Inflammatory macrophage treated with lipopolysaccharide for 1 hour (primary cell): ENCODE data around the gene ZNF618.
"Not testable (repeated sequence)": the region's sequence is repeated elsewhere in the genome, so short reads cannot be mapped to it uniquely, and the experiment has no call there.

ENCODE experiments used
- DNase-seq, 2 donors: peaks; one replicate each; pipeline ENCODE4 v3.0.0-alpha.2; 2020 to 2022

Gene ZNF618

GRCh38 chr9:114070188-114071103, 194.3 kb downstream of the ZNF618 start:
- no peak for DNase-seq

GRCh38 chr9:114071197-114071795, 195.2 kb downstream of the ZNF618 start:
- DNase-seq, result no peak

GRCh38 chr9:114072184-114073140, 196.4 kb downstream of the ZNF618 start:
- DNase-seq, result no peak

GRCh38 chr9:114075602-114076001, 199.5 kb downstream of the ZNF618 start:
- DNase-seq, result no peak

- DNase-seq, result no peak
Measured at GRCh38 chr9:114076237-114077161, 200.4 kb downstream of the ZNF618 start.

GRCh38 chr9:114077162-114077837, 201.2 kb downstream of the ZNF618 start:
- no peak for DNase-seq

GRCh38 chr9:114078021-114078780, 202.1 kb downstream of the ZNF618 start, which contains the start of gene AMBP:
Gene AMBP, minus strand, starts transcription at chr9:114078300. Its CDS starts 91 bp downstream, at chr9:114078209.
- no peak for DNase-seq

- no peak for DNase-seq
Measured at GRCh38 chr9:114078781-114079156, 202.7 kb downstream of the ZNF618 start.

GRCh38 chr9:114080195-114080772, 204.2 kb downstream of the ZNF618 start:
- no peak for DNase-seq

- DNase-seq, result no peak
Measured at GRCh38 chr9:114080773-114081440, 204.8 kb downstream of the ZNF618 start.

- no peak for DNase-seq
Measured at GRCh38 chr9:114081441-114082016, 205.4 kb downstream of the ZNF618 start.

GRCh38 chr9:114082017-114082762, 206.1 kb downstream of the ZNF618 start:
- peak; percentile 58 to 95 for DNase-seq

- not testable (repeated sequence) for DNase-seq
Measured at GRCh38 chr9:114082763-114083412, 206.8 kb downstream of the ZNF618 start.

- no peak for DNase-seq
Measured at GRCh38 chr9:114083666-114084065, 207.6 kb downstream of the ZNF618 start.

GRCh38 chr9:114084282-114085073, 208.4 kb downstream of the ZNF618 start:
- no peak for DNase-seq

GRCh38 chr9:114085387-114085789, 209.3 kb downstream of the ZNF618 start:
- DNase-seq, result no peak

- DNase-seq, result no peak
Measured at GRCh38 chr9:114086009-114086408, 209.9 kb downstream of the ZNF618 start.
